GM19351 (cell line): Measurements from ENCODE around the gene NSD2.
"Not testable (repeated sequence)": the region's sequence is repeated elsewhere in the genome, so short reads cannot be mapped to it uniquely, and the experiment has no call there.

Source experiments
- ATAC-seq: cut with Tn5 transposase; IDR thresholded peaks from one replicate; pipeline ENCODE4 v1.9.1; 2021; ENCODE audit warnings: mild to moderate bottlenecking, moderate library complexity; ENCODE audit not compliant: unreplicated experiment

The NSD2 gene

DNA sequence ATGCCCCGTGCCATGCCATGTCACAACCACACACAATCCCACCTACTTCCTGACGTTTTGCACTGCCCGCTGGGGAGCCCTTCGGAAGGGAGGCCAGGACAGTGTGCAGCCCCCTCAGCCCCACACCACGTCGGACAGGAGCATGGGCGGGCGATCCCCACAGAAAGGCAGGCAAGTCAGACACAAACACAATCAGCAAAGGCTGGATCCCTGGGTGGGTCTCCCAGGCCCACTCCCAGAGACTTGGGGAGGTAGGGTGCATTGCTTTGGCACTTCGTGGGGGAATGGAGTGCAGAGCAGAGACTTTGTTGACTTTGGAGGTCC, 29.3 kb upstream of the NSD2 start:
- ATAC-seq: no peak

GRCh38 chr4:1842339-1842895, 28.8 kb upstream of the NSD2 start:
- no peak for ATAC-seq

GRCh38 chr4:1842993-1843448, 28.2 kb upstream of the NSD2 start:
- no peak for ATAC-seq

DNA sequence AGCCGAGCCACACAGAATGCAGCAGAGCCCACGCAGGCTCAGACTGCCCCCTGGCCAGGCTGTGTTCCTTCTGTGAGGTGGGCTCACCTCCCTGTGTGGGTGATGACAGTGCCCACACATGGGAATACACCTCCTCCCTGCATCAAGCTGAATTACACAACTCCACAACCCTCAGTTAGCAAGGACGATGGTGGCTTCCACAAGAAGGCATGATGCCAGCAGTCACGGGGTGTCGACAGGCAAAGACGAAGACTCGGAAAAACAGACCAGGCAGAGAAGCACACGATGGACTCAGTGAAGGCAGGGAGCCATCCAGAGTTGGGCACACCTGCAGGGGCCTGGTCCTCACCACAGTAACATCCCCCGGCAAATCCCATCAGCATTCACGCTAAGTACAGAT, 27.3 kb upstream of the NSD2 start:
- ATAC-seq: no peak

DNA sequence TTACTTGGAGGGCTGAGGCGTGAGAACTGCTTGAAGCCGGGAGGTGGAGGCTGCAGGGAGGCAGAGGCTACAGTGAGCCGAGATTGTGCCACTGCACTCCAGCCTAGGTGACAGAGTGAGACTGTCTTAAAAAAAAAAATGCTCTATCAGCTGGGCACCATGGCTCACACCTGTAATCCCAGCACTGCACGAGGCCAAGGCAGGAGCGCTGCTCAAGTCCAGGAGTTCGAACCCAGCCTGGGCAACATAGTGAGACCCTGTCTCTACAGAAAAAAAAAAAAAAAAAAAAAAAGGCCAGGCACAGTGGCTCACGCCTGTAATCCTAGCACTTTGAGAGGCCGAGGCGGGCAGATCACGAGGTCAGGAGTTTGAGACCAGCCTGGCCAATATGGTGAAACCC, 26.6 kb upstream of the NSD2 start:
- ATAC-seq: not testable (repeated sequence)

DNA sequence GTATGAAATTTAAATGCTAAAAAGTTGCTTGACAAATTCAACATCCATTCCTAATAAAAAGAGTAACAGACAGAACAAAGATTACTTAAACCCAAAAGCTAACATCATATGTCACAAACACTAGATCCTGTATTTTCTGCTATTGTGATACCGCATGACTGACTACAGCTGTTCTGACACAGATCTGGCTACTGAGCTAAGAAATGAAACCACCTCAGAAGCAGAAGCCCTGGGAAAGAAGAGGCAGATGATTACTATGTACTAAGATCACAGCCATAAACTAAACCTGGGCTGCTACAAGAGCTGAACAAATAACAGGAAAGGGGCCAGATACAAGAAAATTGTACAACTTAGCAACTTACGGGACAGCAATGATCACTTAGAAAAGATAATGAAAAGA, 24.6 kb upstream of the NSD2 start:
- no peak for ATAC-seq

DNA sequence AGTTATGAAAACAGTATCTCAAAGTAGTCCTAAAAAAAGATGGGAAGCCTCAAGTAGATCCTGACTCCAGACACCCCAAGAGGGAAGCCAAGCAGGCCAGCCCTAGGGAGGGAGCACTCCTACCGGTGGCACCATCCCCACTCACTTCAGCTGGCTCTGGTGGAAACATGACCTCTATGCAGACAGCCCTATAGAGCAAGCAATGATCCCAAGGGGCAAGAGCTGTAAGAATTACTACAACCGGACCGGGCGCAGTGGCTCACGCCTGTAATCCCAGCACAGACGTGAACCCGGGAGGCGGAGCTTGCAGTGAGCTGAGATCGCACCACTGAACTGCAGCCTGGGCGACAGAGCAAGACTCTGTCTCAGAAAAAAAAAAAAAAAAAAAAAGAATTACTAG, 20.9 kb upstream of the NSD2 start:
- no peak for ATAC-seq

DNA sequence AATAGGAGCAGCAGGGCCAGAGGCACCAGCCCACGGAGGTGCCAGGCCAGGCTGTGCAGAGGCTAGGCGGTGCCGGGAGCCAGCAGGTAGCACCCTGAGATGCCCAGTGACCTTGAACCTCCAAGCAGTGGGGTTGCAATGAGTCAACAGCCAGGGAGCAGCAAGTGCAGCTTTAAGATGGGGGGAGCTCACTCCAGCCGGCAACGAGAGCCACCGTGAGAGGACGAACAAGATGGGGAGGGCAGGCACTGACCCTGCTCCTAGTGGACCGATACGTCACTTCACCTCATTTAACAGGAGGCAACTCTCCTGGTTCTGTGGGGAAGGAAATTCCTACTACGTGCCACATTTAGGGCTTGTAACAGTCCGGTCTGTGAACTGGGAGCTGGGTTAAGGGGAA, 20.0 kb upstream of the NSD2 start:
- no peak for ATAC-seq

DNA sequence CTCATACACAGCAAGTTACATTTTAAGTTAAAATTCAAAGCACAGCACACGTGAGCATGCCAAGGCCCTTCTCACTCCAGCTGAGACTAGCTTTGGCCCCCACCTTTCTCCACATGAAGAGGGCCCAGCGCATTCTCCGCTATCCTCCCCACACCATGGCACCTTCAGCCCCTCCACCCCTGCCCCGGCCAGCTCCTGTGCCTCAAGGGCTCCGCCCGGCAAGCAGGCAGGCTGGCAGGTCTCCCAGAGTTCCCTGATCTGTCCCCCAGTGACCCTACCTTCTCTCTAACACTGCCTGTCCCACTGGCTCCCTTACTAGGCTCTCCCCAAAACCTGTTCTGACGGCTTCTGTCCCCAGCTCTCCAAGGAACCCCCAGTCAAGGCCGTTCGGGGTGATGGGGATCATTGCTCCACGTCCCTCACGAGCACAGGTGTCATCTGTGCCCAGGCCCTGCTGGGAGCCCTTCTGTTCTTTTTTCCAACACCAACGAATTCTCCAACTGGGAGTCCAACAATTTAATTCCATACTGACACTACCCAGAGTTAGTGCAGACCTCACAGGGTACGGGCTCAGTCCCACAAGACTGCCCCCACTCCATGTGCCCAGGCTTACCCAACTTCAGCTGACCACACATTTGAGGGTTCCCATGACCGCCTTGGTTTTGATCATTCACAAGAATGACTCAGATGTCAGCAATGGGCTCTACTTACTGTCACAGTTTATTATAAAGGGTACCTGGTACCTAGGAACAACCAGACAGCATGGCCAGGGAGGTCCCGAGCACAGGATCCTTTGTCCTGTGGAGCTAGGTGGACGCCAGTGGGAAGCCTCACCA, 19.4 kb upstream of the NSD2 start:
- ATAC-seq: no peak

- ATAC-seq: no peak
These were observed 18.1 kb upstream of the NSD2 start for GRCh38 chr4:1852904-1853623.

- no peak for ATAC-seq
These were observed 16.4 kb upstream of the NSD2 start for GRCh38 chr4:1854752-1855151.

DNA sequence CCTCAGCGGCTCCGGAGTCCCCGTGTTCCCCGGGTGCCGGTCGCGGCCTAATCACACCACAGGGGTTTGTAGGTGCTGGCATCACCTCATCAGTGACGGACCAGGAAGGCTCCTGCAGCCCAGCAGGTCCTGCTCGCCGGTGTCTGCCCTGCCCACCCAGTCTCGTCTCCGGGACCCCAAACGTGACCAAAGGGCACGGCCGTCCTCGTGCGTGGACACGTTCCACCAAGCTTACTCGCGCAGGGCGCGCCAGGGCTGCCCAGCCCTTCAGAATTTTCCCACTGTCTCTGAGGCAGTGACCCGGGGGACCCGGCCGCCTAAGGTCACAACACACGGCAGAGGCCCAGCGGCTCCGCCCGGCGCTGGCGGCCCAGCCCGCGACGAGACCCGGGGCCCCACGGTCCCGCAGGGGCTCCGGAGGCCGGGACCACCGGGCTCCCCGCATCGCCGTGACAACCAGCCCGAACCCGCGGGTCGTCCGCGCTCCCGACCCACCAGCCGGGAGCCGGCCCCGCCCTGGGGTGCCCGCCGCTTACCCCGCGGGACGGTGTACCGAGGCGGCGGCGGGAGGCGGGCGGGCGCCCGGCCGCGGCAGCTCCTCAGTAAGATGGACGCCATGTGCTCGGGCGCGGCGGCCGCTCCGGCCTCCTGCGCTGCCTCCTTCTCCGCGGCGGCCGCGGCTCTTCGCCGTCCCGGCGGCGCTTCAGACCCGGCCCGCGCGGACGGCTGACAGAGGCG, 15.7 kb upstream of the NSD2 start:
- ATAC-seq: peak; percentile 29

- peak; percentile 85 for ATAC-seq
These were observed 14.9 kb upstream of the NSD2 start, which contains the start of gene LETM1 for GRCh38 chr4:1856071-1856942. LETM1 (minus strand) TSS chr4:1856156; CDS start chr4:1855950, 206 bp downstream.

GRCh38 chr4:1856943-1857699, 14.1 kb upstream of the NSD2 start:
- no peak for ATAC-seq

DNA sequence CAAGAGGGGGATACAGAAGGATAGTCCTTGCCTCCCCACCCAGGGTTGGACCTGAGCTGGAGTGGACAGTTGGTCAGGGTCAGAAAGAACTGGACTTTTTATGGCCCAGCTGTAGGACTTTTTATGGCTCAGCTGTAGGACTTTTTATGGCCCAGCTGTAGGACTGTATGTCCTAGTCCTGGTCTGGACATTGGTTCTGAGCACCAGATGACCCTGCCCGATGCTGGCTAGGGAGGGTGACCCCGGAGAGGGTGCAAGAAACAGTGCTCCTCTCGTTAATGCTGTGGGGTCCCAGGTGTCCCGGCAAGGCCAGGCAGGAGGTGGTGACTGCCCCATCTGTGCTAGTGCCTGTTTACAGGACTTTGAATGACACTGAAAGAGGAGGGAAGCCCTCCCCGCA, 13.3 kb upstream of the NSD2 start:
- no peak for ATAC-seq

DNA sequence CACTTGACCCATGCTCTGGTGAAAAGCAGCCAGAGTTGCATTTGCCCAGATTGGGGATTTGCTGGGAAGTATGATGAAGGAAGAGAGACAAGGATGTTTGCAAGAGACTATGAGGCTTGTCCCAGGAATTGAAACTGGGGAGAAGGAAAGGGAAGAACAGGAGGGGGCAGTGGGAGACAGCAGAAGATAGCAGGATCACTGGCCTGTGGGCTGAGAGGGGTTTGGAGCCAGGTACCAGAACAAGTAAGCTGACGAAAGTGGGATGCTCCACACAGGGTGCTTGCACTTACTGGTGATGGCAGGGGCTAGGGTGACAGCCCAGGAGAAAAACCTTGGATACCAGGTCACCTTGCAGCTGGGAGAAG, 11.8 kb upstream of the NSD2 start:
- no peak for ATAC-seq

DNA sequence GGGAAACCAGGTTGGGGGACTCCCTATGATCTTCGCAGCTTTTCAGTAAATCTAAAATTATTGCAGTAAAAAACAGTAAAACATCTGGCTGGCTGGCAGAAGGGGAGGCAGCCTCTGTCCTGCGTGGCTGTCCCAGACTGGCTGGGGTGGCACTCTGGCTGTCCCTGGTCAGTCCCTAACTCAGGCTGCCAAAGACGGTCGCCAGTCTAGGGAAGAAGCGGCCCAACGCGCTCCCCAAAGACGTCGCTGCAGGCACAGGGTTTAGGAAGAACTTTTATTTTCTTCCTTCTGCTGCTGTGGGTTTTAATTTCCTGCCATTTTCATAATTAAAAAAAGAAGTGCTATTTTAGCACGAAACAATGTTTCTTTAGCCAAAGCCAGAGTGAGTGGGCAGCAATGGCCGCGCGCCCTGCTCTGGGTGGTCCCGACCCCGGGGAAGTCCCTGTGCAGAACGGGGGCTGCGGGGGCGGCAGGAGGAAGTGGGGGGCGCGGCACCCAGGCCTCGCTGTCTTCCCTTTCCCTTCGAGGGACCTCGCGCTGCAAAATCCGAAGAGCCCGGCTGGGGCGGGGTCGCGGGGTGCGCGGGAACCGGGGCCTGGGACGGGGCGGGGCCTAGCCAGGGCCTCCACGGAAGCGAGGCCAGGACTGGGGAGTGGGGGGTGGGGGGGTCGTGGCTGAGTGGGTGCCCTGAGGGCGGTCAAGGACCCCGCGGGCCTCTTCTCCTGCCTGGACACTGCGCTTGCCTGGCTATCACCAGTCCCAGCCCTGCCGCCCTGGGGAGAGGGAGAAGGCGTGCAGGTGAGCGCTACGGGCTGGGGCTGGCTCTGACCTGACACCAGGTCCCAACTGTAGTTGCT, 8.9 kb upstream of the NSD2 start:
- ATAC-seq: no peak

- ATAC-seq: no peak
These were observed 8.3 kb upstream of the NSD2 start for GRCh38 chr4:1862961-1863296.
